ENCODE measurements around the gene APOE. TPM values are rescaled to one million over a fixed set of nuclear protein-coding genes. Genes with fewer than 3 reads are reported as not detected.

The APOE gene
- total RNA-seq, 6 experiments from 2014 or later, result 1.9 to 6.5 (median 2.5) TPM

- H3K4me3 Mint-ChIP-seq, result peak within 1 kb of the TSS; percentile 96
- peaks cover 1% of the 10 kb centered on the region for H3K27me3 Mint-ChIP-seq (ENCODE audit: insufficient read depth)
- peaks cover 32% of the 10 kb centered on the region for H3K4me1 Mint-ChIP-seq (ENCODE audit: low read depth)
These were observed 49.3 kb downstream of the APOE start, which contains the start of gene CLPTM1 for GRCh38 chr19:44954649-44955504. CLPTM1 (plus strand) TSS chr19:44955380; CDS start chr19:44955396, 16 bp downstream.

GRCh38 chr19:44955505-44956439 is 50.2 kb downstream of the APOE start:
- DNase-seq, result no peak

More at GRCh38 chr19:44954649-44955504, 49.3 kb downstream of the APOE start, which contains the start of gene CLPTM1:
- no peaks in the 10 kb centered on the region for H3K9me3 Mint-ChIP-seq
- peak; percentile 96 for DNase-seq
- no peak for TF ChIP-seq CTCF (IDR thresholded peaks at IDR 0.05)
- peaks cover 6% of the 10 kb centered on the region for H3K36me3 Mint-ChIP-seq (ENCODE audit: low read depth)
- H3K27ac Mint-ChIP-seq, result peak within 1 kb of the TSS; percentile 98

GRCh38 chr19:44957526-44957925 is 51.9 kb downstream of the APOE start:
- H3K27ac Mint-ChIP-seq, result peak overlapping the region; percentile 78; the same call in 1 of the 2 replicates
- no peaks in the 10 kb centered on the region for H3K9me3 Mint-ChIP-seq
- H3K4me3 Mint-ChIP-seq, result peak overlapping the region; percentile 96; the same call in 1 of the 2 replicates

More at GRCh38 chr19:44955505-44956439, 50.2 kb downstream of the APOE start:
- Mint-ChIP-seq H3K4me3 (peak overlapping the region; percentile 96), H3K4me1 (ENCODE audit: low read depth) (peaks cover 32% of the 10 kb centered on the region), H3K27me3 (ENCODE audit: insufficient read depth) (peaks cover 1% of the 10 kb centered on the region), H3K9me3 (no peaks in the 10 kb centered on the region), H3K36me3 (ENCODE audit: low read depth) (peaks cover 6% of the 10 kb centered on the region), H3K27ac (peak overlapping the region; percentile 78)
- no peak for TF ChIP-seq CTCF (IDR thresholded peaks at IDR 0.05)

GRCh38 chr19:44958090-44958489 is 52.5 kb downstream of the APOE start:
- no peak overlapping the region for H3K4me3 Mint-ChIP-seq
- H3K9me3 Mint-ChIP-seq, result no peaks in the 10 kb centered on the region
- H3K27ac Mint-ChIP-seq, result no peak overlapping the region; the same call in 1 of the 2 replicates
- TF ChIP-seq CTCF (IDR thresholded peaks at IDR 0.05), result no peak
- DNase-seq, result no peak
- peaks cover 1% of the 10 kb centered on the region for H3K27me3 Mint-ChIP-seq (ENCODE audit: insufficient read depth)
- H3K4me1 Mint-ChIP-seq (ENCODE audit: low read depth), result peaks cover 32% of the 10 kb centered on the region
- H3K36me3 Mint-ChIP-seq (ENCODE audit: low read depth), result peaks cover 12% of the 10 kb centered on the region

More at GRCh38 chr19:44957526-44957925, 51.9 kb downstream of the APOE start:
- peaks cover 1% of the 10 kb centered on the region for H3K27me3 Mint-ChIP-seq (ENCODE audit: insufficient read depth)
- DNase-seq, result no peak
- H3K36me3 Mint-ChIP-seq (ENCODE audit: low read depth), result peaks cover 10% of the 10 kb centered on the region
- TF ChIP-seq CTCF (IDR thresholded peaks at IDR 0.05), result no peak
- H3K4me1 Mint-ChIP-seq (ENCODE audit: low read depth), result peaks cover 32% of the 10 kb centered on the region

Other genes starting within 250 kb of the APOE start
- 1 to 10 TPM; 1.8 to 2.5 (median 2.1) TPM for gene CEACAM19, start 234.3 kb upstream of the APOE start, total RNA-seq (2021; fragmentation: NEBNext Ultra II Directional; extraction: Animal tissue kit (Norgen Biotek cat#: 25700))
- not detected for gene CEACAM16, start 206.6 kb upstream of the APOE start, total RNA-seq (2021; fragmentation: NEBNext Ultra II Directional; extraction: Animal tissue kit (Norgen Biotek cat#: 25700))
- gene BCL3, start 157.1 kb upstream of the APOE start, total RNA-seq (2021; fragmentation: NEBNext Ultra II Directional; extraction: Animal tissue kit (Norgen Biotek cat#: 25700)), result 10 to 100 TPM; 12.9 to 20.1 (median 16.7) TPM
- gene CBLC, start 127.9 kb upstream of the APOE start, total RNA-seq (2021; fragmentation: NEBNext Ultra II Directional; extraction: Animal tissue kit (Norgen Biotek cat#: 25700)), result not detected
- gene BCAM, start 96.7 kb upstream of the APOE start, total RNA-seq (2021; fragmentation: NEBNext Ultra II Directional; extraction: Animal tissue kit (Norgen Biotek cat#: 25700)), result 1 to 10 TPM; 5.5 to 6.2 (median 6.0) TPM
- 100 to 1,000 TPM; 126 to 152 (median 148) TPM for gene NECTIN2, start 59.5 kb upstream of the APOE start, total RNA-seq (2021; fragmentation: NEBNext Ultra II Directional; extraction: Animal tissue kit (Norgen Biotek cat#: 25700))
- 100 to 1,000 TPM in 1 of 6 experiments, 10 to 100 TPM in 5; 79.8 to 107 (median 92.2) TPM for gene TOMM40, start 14.5 kb upstream of the APOE start, total RNA-seq (2021; fragmentation: NEBNext Ultra II Directional; extraction: Animal tissue kit (Norgen Biotek cat#: 25700))
- gene APOC1, start 8.8 kb downstream of the APOE start, total RNA-seq (2021; fragmentation: NEBNext Ultra II Directional; extraction: Animal tissue kit (Norgen Biotek cat#: 25700)), result 1 to 10 TPM in 5 of 6 experiments, not detected in 1; 1.4 to 6.8 (median 2.4) TPM
- not detected for gene APOC4, start 36.4 kb downstream of the APOE start, total RNA-seq (2021; fragmentation: NEBNext Ultra II Directional; extraction: Animal tissue kit (Norgen Biotek cat#: 25700))
- gene APOC2, start 40.3 kb downstream of the APOE start, total RNA-seq (2021; fragmentation: NEBNext Ultra II Directional; extraction: Animal tissue kit (Norgen Biotek cat#: 25700)), result not detected
- gene CLPTM1, start 49.6 kb downstream of the APOE start, total RNA-seq (2021; fragmentation: NEBNext Ultra II Directional; extraction: Animal tissue kit (Norgen Biotek cat#: 25700)), result 100 to 1,000 TPM; 160 to 184 (median 172) TPM
- 10 to 100 TPM in 2 of 6 experiments, 1 to 10 TPM in 4; 6.1 to 10.8 (median 9.4) TPM for gene RELB, start 95.7 kb downstream of the APOE start, total RNA-seq (2021; fragmentation: NEBNext Ultra II Directional; extraction: Animal tissue kit (Norgen Biotek cat#: 25700))
- gene CLASRP, start 133.2 kb downstream of the APOE start, total RNA-seq (2021; fragmentation: NEBNext Ultra II Directional; extraction: Animal tissue kit (Norgen Biotek cat#: 25700)), result 10 to 100 TPM; 29.9 to 42.9 (median 37.3) TPM
- gene ZNF296, start 170.7 kb downstream of the APOE start, total RNA-seq (2021; fragmentation: NEBNext Ultra II Directional; extraction: Animal tissue kit (Norgen Biotek cat#: 25700)), result under 1 TPM; 0.57 to 0.87 (median 0.65) TPM
- gene GEMIN7, start 173.5 kb downstream of the APOE start, total RNA-seq (2021; fragmentation: NEBNext Ultra II Directional; extraction: Animal tissue kit (Norgen Biotek cat#: 25700)), result 10 to 100 TPM; 34.3 to 43.4 (median 39.0) TPM
- gene PPP1R37, start 187.4 kb downstream of the APOE start, total RNA-seq (2021; fragmentation: NEBNext Ultra II Directional; extraction: Animal tissue kit (Norgen Biotek cat#: 25700)), result 10 to 100 TPM; 20.4 to 27.4 (median 21.6) TPM